Stimulated activated CD8-positive, alpha-beta memory T cell treated with anti-CD3 and anti-CD28 coated beads, Interleukin-2, amount 100 ng/mL, for 1 hour (primary cell): ENCODE results near the gene PLXNA4.

Source experiments
- DNase-seq, 2 donors: peaks; one replicate each; pipeline ENCODE4 v3.0.0-alpha.2; 2020; ENCODE audit warnings: low read depth in 2 of 2

The PLXNA4 gene

DNA sequence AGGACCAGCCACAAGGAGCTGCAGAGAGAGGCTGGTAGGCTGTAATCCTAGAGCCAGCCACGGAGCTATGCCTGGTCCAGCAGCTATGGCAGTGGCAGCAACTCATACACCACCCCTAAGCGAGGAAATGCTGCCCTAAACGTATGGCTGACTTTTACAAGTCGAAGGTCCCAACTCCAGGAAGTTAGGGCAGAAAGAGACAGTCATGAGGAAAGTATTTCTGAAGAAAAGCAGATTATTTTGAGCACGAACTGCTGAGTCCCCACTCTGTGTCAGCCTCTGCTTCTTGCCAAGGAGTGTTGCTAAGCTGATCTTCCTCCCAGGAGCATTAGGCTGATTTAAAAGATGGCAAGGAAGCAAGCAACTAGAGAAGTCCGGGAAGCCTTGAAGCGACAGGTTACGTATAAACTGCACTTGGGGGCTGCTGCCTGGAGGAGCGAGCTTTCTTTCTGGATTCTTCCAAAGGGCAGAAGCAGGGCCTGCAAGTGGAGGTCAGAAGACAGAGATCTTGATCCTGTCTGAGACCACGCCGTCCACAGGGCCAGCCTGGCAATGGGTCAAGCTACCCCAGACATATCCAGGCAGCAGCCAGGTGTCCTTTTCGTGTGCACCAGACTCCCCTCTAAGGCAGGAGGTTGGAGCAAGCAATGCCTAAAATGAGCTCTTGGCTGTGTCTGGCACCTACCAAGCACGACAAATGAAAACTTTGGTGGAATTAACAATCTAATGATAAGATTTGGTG, 39.4 kb downstream of the PLXNA4 start:
- DNase-seq, result no peak

- no peak for DNase-seq
Measured at GRCh38 chr7:132533916-132534315, 42.4 kb downstream of the PLXNA4 start.

GRCh38 chr7:132532281-132532680, 44.0 kb downstream of the PLXNA4 start:
- DNase-seq, result no peak

GRCh38 chr7:132531562-132531961, 44.7 kb downstream of the PLXNA4 start:
- DNase-seq, result no peak

DNA sequence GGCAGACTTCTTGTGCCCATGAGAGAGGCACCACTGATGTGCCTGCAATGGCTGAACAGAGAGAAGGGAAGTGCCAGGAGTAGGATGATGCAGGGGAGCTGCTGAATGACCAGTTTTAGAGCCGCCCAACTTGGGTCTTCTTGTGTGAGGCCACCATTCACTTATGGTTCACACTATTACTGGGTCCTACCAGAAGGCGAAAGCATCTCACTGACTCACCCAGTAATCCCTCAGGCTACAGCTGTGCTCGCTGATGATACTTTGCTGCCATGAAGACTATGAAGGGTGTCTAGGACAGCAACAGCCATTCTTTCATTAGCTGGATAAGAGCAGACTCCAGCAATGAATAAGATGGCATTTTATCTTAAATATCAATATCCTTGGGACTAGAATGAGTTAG, 47.6 kb downstream of the PLXNA4 start:
- DNase-seq, result no peak

- DNase-seq, result no peak
Measured at GRCh38 chr7:132527467-132528410, 48.5 kb downstream of the PLXNA4 start.

DNA sequence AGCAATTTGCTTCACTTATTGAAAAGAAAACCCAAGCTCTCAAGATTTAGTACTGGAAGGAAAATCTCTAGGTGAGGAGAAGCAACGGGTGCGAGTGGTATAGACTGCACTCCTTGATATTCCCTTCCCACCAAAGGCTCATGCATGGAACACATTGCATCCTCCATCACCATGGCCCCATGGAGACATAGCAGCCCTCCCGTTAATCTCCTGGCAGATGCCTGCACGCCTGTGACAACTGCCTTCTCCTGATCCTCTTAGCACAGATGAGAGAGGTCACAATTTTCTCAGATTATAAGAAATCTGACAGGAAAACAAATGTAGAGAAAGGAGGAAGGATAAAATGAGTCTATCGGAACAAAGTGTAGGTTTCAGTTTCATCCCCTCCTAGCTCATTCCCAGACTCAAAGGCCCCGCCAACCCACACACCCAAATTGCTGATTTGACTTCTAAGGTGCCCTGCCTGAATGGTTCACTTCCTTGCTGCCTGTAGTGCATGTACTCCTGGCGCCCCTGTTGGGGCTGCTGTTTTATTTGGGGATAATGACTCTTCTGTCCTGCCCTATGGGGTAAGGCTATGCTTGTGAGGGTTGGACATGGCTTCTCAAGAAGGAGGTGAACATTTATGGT, 50.0 kb downstream of the PLXNA4 start:
- DNase-seq, result no peak

GRCh38 chr7:132521423-132521822, 54.8 kb downstream of the PLXNA4 start:
- DNase-seq, result no peak

DNA sequence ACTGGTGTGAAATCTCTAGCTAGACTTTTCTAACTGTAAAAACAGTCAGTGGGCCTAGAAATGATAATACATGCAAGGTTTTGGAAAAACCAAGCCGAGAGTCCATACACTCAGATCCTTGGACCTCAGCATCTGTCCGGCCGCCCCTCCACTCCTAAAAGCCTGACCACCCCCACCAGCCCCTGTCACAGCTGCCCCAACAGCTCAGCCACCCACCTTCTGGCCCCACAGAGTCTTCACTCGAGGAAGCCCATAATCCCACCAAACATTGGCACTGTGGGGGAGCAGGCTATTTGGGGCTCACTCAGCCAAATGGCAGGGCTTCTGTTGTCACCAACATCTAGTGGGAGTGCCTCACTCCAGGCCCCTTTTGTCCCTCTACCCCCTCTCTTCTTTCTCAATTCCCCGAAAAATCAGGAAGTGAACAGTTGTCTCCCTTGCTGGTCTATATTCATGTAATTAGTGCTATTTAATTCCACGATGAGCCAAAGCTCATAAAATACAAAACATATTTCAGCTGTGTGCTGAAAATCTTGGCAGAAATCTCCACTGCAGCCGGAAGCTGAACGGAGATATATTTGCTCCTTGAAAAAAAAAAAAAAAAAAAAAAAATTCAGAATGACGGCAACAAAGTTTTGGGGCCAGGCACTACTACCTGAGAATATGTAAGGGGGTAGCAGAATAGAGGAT, 55.5 kb downstream of the PLXNA4 start:
- DNase-seq, result no peak

DNA sequence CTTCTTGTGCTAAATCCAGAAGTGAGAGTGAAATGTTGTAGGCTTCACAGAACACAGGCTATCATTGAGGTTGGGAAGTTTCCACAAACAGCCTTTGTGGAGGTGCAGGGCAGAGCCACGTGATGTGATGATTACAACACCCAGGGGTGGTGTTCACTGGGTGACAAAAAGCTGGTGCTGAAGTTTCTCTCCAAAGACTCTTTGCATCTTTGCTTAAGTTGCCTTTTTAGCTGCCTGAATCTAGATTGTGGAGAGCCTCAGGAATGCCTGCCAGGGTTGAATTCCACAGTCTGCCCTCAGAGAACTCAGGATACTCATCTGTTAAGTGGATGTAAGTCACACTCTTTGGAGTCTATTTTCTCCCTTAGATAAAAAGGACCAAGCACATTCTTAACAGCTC, 56.3 kb downstream of the PLXNA4 start:
- no peak for DNase-seq

- no peak for DNase-seq
Measured at GRCh38 chr7:132518839-132519173, 57.5 kb downstream of the PLXNA4 start.

DNA sequence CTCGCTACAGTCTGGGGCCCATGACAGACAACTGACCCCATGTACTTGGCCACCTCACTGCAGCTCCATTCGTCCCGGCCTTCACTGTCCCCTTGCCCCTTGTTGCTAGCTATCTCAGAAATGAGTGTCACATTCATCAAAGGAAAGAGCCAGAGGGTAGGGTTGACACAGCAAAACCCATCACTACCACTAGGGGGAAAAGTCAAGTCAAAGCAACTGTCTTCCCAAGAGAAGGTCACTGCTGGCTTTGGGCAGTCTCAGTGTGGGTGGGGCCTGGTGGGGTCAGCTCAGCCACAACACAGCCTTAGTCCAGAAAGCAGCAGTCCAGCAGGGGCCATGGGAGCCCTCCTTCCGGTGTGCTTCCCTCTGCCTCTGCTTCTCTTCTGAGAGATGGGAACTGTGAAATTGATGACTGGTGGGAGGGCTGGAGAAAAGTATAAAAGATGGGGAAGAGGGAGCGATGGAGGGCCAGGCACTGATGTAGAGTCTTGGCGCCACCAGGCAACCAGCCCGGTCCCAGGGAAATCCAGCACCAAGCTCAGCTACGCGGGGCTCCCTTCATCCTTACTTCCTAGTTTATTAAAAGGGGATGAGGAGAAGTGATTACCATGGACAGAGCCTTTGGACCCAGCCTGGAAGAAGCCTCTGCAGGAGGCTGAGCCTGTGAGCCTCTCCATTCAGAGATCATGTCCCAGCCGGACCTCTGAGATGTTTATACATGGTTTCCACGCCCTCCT, 58.0 kb downstream of the PLXNA4 start:
- DNase-seq, result no peak

- DNase-seq, result no peak
Measured at GRCh38 chr7:132516042-132516840, 60.0 kb downstream of the PLXNA4 start.

- DNase-seq, result no peak
Measured at GRCh38 chr7:132515181-132515580, 61.1 kb downstream of the PLXNA4 start.

- DNase-seq, result no peak
Measured at GRCh38 chr7:132514430-132514829, 61.8 kb downstream of the PLXNA4 start.

- no peak for DNase-seq
Measured at GRCh38 chr7:132511921-132512320, 64.3 kb downstream of the PLXNA4 start.

GRCh38 chr7:132511387-132511786, 64.9 kb downstream of the PLXNA4 start:
- DNase-seq, result no peak

- no peak for DNase-seq
Measured at GRCh38 chr7:132509643-132510042, 66.6 kb downstream of the PLXNA4 start.

- DNase-seq, result no peak
Measured at GRCh38 chr7:132508724-132509353, 67.4 kb downstream of the PLXNA4 start.

- no peak for DNase-seq
Measured at GRCh38 chr7:132504852-132505251, 71.4 kb downstream of the PLXNA4 start.
